Keratinocyte (primary cell): ENCODE results near the gene AOX1. TPM values are rescaled to one million over a fixed set of nuclear protein-coding genes. Genes with fewer than 3 reads are reported as not detected.

Source experiments
- DNase-seq: peaks from one replicate; pipeline ENCODE4 v3.0.0-alpha.2; 2011; ENCODE audit warnings: low read depth, missing footprints, low spot score
- FAIRE-seq: peaks from 2 replicates; lab custom pipeline; 2011; peaks lifted over from hg19 to GRCh38; lab: Jason Lieb, UNC
- H2AFZ ChIP-seq: 2 replicates; pipeline ENCODE4 v1.6.0; 2012; ENCODE audit warnings: low read length, control low read depth, inconsistent platforms; ENCODE audit not compliant: control insufficient read depth
- H3K27ac ChIP-seq: 2 replicates; pipeline ENCODE4 v1.5.1; 2011; ENCODE audit warnings: low read length; ENCODE audit not compliant: control insufficient read depth, insufficient read depth
- H3K27me3 ChIP-seq: 3 replicates; pipeline ENCODE4 v1.6.0; 2011; ENCODE audit warnings: low read length; ENCODE audit not compliant: control insufficient read depth, insufficient read depth; ENCODE audit errors: extremely low read depth
- H3K36me3 ChIP-seq, 2 experiments: 2 replicates in 1 of 2; 3 replicates in 1 of 2; pipeline ENCODE4 v1.5.1; 2011; ENCODE audit warnings: low read length in 2 of 2, mild to moderate bottlenecking in 1 of 2; ENCODE audit not compliant: control insufficient read depth in 2 of 2, insufficient read depth in 2 of 2; ENCODE audit errors: extremely low read depth in 1 of 2
- H3K4me1 ChIP-seq: 3 replicates; pipeline ENCODE4 v1.5.1; 2011; ENCODE audit warnings: low read length; ENCODE audit not compliant: control insufficient read depth, insufficient read depth; ENCODE audit errors: extremely low read depth
- H3K4me2 ChIP-seq: 3 replicates; pipeline ENCODE4 v1.6.0; 2011; ENCODE audit warnings: low read depth, low read length; ENCODE audit not compliant: control insufficient read depth, insufficient read depth; ENCODE audit errors: extremely low read depth
- H3K4me3 ChIP-seq, 3 experiments: fragments of 200-600 bp in 1 of 3; sonication (generic) in 1 of 3; 2 replicates in 2 of 3; 3 replicates in 1 of 3; pipeline ENCODE4 v1.5.1; 2011 to 2016; ENCODE audit warnings: low read length in 3 of 3, mild to moderate bottlenecking in 3 of 3, control low read depth in 2 of 3, inconsistent platforms in 1 of 3, low read depth in 1 of 3, mixed read lengths in 1 of 3, mixed run types in 1 of 3, moderate library complexity in 1 of 3; ENCODE audit not compliant: control insufficient read depth in 2 of 3, insufficient read depth in 2 of 3; ENCODE audit errors: extremely low read depth in 1 of 3
- H3K79me2 ChIP-seq: 2 replicates; pipeline ENCODE4 v1.6.0; 2012; ENCODE audit warnings: low read length; ENCODE audit not compliant: control insufficient read depth, insufficient read depth
- H3K9ac ChIP-seq: 3 replicates; pipeline ENCODE4 v1.6.0; 2011; ENCODE audit warnings: low read length; ENCODE audit not compliant: control insufficient read depth, insufficient read depth; ENCODE audit errors: extremely low read depth
- H3K9me1 ChIP-seq: 3 replicates; pipeline ENCODE4 v1.6.0; 2011; ENCODE audit warnings: low read length; ENCODE audit not compliant: control insufficient read depth, insufficient read depth; ENCODE audit errors: extremely low read depth
- H3K9me3 ChIP-seq: 2 replicates; pipeline ENCODE4 v1.5.1; 2012; ENCODE audit warnings: low read depth, low read length; ENCODE audit not compliant: control insufficient read depth
- H4K20me1 ChIP-seq: 3 replicates; pipeline ENCODE4 v1.6.0; 2011; ENCODE audit warnings: low read length; ENCODE audit not compliant: control insufficient read depth, insufficient read depth; ENCODE audit errors: extremely low read depth
- CTCF ChIP-seq, 3 experiments: IDR thresholded peaks in 1 of 3; conservative IDR thresholded peaks in 1 of 3; optimal IDR thresholded peaks in 1 of 3; 2 replicates in 2 of 3; 3 replicates in 1 of 3; pipeline versions ENCODE3 to v1.5.1; 2011; ENCODE audit warnings: low read length in 3 of 3, mild to moderate bottlenecking in 3 of 3, moderate library complexity in 2 of 3, control low read depth in 1 of 3, inconsistent platforms in 1 of 3; ENCODE audit not compliant: insufficient read depth in 2 of 3; ENCODE audit errors: extremely low read depth in 1 of 3
- EZH2 ChIP-seq: IDR thresholded peaks from one replicate; pipeline ENCODE4 v1.6.1; 2012; ENCODE audit warnings: inconsistent platforms, mild to moderate bottlenecking, low read length, moderate library complexity
- dilution Hi-C: fragments of 300-500 bp; cut with MboI; formaldehyde crosslinking; loops from one replicate; pipeline ENCODE4 v1.7.0; 2020; ENCODE audit warnings: low sequenced_read_pairs; ENCODE audit not compliant: extremely low pct_ligation_motif_present
- polyA plus RNA-seq, 5 experiments: library from polyadenylated mRNA; depleted of rRNA in 3 of 5; stranded (reverse) in 3 of 5; stranded (forward) in 1 of 5; unstranded in 1 of 5; fragments of >200 nt; gene quantifications; 1 replicate in 1 of 5; 2 replicates in 3 of 5; 3 replicates in 1 of 5; pipeline versions ENCODE4 v1.2.1 to v1.2.3, GENCODE V29; 2011 to 2012; ENCODE audit warnings: missing spikeins in 2 of 5, low read depth in 1 of 5, low replicate concordance in 1 of 5

AOX1 gene
- polyA plus RNA-seq, 1 donor (not counting 4 experiments of a cell fraction or from before 2014, with no cell fraction given): 12.2 TPM

DNA sequence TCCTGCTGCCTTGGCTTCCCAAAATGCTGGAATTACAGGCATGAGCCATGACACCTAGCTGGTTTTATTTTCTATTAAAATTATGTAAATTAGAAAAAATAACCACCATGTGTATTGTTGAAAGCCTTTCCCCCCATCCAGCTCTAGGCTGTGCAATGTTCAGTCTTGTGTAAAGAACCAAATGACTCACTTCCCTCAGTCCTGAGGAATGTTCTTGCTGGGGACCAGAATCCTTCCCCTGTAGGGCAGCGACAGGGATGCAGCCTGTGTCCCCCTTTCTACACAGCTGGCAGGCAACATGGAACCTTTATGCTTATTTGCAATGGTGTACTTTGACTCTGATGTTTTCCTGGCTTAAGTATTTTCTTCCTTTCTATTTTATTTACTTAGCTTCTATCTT is 29.4 kb downstream of the AOX1 start:
- dilution Hi-C loops: no loop called here
- FAIRE-seq: peak; percentile 71
- H3K36me3 ChIP-seq: no peaks in the 10 kb centered on the region
- H3K79me2 ChIP-seq: no peaks in the 10 kb centered on the region
- H3K4me1 ChIP-seq: peaks cover 24% of the 10 kb centered on the region
- H3K9me3 ChIP-seq: no peaks in the 10 kb centered on the region
- H3K4me2 ChIP-seq: peak overlapping the region; percentile 52
- H2AFZ ChIP-seq: no peak overlapping the region
- TF ChIP-seq CTCF (optimal IDR thresholded peaks at IDR 0.05 in 1 of 3, IDR thresholded peaks at IDR 0.05 in 1 of 3, conservative IDR thresholded peaks at IDR 0.05 in 1 of 3; ENCODE audit: extremely low read depth in 1 of 3, insufficient read depth in 2 of 3, low read length in 3 of 3) (peak; percentile 6 to 17 (median 11)), EZH2 (no peak)
- DNase-seq: no peak
- H3K27me3 ChIP-seq: no peaks in the 10 kb centered on the region
- no peak overlapping the region for H3K4me3 ChIP-seq
- H3K9ac ChIP-seq: no peak overlapping the region
- no peak overlapping the region for H3K27ac ChIP-seq
- H4K20me1 ChIP-seq: no peaks in the 10 kb centered on the region
- H3K9me1 ChIP-seq: no peaks in the 10 kb centered on the region

- no peak overlapping the region for H3K4me3 ChIP-seq
- no peak overlapping the region for H3K4me2 ChIP-seq
- peaks cover 24% of the 10 kb centered on the region for H3K4me1 ChIP-seq
- no peaks in the 10 kb centered on the region for H4K20me1 ChIP-seq
- no peaks in the 10 kb centered on the region for H3K36me3 ChIP-seq
- H3K79me2 ChIP-seq: no peaks in the 10 kb centered on the region
- no peaks in the 10 kb centered on the region for H3K9me3 ChIP-seq
- no peaks in the 10 kb centered on the region for H3K27me3 ChIP-seq
- H3K9me1 ChIP-seq: no peaks in the 10 kb centered on the region
- H3K27ac ChIP-seq: no peak overlapping the region
- no peak for TF ChIP-seq EZH2
- no peak for TF ChIP-seq CTCF (optimal IDR thresholded peaks at IDR 0.05 in 1 of 3, IDR thresholded peaks at IDR 0.05 in 1 of 3, conservative IDR thresholded peaks at IDR 0.05 in 1 of 3; ENCODE audit: extremely low read depth in 1 of 3, insufficient read depth in 2 of 3, low read length in 3 of 3)
- FAIRE-seq (no peak), DNase-seq (no peak)
- no peak overlapping the region for H2AFZ ChIP-seq
- H3K9ac ChIP-seq: no peak overlapping the region
- dilution Hi-C loops: no loop called here
Observed at GRCh38 chr2:200616193-200616592, 30.4 kb downstream of the AOX1 start.
